GM13977 (cell line): ENCODE results near the gene WNK2.

Source experiments
- DNase-seq: peaks from one replicate; pipeline ENCODE4 v3.0.0; 2012; ENCODE audit warnings: low spot score
- in situ Hi-C: fragments of 300-500 bp; cut with MboI; formaldehyde crosslinking; loops from one replicate; pipeline ENCODE4 v1.12.0; 2022; ENCODE audit warnings: low sequenced_read_pairs, low pct_unique_long_range_greater_than_20kb, mixed read lengths, inconsistent platforms; ENCODE audit not compliant: unreplicated experiment
- TF ChIP-seq, protein P1 (sequence below): IDR thresholded peaks from 2 replicates; pipeline ENCODE4 v1.5.1; 2012; ENCODE audit warnings: mild to moderate bottlenecking, control low read depth; ENCODE audit not compliant: insufficient read depth; ENCODE audit errors: extremely low read depth, missing control alignments

Gene WNK2

DNA sequence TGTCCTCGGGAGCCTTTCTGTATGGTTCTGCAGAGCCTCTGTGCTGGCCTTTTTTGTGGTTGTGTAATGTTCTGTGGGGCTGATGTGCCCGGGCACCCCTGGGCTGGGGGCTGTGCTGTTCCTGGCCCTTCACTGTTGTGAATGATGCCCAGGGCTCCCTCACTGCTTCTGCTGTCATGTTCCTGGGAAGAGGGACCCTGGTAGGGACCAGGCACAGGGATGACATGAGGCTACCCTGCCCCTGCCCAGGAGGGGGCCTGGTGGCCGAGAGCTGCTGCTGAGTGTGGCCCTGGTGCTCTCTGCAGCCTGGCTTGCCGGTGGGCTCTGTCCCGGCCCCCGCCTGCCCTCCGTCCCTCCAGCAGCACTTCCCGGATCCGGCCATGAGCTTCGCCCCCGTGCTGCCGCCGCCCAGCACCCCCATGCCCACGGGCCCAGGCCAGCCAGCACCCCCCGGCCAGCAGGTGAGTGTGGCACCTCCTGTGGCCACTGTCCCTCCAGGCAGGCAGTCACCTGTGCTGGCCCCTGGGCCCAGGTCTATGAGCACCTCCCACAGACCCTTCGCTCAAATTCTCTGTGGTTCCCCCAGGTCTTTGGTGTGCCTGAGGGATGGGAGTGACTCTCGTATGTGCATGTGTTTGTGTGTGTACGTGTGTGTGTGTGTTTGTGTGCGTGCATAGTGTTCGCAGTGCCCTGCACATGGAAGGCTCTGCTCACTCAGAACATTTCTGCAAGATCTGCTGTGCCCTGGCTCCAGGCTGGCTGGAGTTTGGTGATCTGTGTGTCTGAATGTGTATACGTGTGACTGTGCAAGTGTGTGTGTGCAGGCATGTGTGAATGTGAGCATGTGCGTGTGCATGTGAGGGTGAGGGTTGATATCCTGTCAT is 72.3 kb downstream of the WNK2 start:
- DNase-seq: no peak
- in situ Hi-C loops: no loop called here
- TF ChIP-seq, protein P1, sequence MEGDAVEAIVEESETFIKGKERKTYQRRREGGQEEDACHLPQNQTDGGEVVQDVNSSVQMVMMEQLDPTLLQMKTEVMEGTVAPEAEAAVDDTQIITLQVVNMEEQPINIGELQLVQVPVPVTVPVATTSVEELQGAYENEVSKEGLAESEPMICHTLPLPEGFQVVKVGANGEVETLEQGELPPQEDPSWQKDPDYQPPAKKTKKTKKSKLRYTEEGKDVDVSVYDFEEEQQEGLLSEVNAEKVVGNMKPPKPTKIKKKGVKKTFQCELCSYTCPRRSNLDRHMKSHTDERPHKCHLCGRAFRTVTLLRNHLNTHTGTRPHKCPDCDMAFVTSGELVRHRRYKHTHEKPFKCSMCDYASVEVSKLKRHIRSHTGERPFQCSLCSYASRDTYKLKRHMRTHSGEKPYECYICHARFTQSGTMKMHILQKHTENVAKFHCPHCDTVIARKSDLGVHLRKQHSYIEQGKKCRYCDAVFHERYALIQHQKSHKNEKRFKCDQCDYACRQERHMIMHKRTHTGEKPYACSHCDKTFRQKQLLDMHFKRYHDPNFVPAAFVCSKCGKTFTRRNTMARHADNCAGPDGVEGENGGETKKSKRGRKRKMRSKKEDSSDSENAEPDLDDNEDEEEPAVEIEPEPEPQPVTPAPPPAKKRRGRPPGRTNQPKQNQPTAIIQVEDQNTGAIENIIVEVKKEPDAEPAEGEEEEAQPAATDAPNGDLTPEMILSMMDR: no peak

DNA sequence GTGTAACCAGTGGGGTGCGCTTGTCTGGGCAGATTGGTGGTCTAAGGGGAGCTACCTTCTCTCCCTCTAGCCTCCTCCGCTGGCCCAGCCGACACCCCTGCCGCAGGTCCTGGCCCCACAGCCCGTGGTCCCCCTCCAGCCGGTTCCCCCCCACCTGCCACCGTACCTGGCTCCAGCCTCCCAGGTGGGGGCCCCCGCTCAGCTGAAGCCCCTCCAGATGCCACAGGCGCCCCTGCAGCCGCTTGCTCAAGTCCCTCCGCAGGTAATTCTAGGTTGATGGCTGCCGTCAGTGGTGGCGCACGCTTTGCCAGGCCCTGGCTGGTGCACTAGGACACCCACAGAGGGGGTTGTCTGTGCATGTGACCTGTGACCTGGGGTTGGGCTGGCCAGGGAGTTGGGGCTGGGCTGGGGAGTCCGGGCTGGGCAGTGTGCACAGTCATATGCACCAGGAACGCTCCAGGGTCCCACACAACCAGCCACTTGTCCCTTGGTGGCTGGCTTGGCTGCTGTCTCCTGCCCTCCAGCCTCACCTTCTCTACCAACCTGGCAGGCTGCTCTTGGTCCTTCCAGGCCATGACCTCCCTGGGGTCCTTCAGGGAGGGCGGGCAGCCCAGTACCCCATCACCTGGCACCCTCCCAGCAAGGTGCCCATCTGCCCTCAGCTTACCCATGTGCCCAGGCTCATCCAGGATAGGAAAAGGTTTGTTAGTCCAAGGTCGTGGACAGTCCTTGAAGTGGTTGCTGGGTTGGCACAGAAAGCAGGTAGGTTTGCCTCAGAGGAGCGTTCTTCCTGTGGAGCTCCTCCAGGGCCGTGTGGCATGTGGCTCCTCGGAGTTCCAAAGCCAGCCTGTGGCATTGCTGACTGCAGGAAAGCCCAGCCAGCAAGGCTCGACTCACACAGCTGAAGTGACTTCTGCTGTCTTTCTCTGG is 73.2 kb downstream of the WNK2 start:
- no peak for DNase-seq
- in situ Hi-C loops: no loop called here

DNA sequence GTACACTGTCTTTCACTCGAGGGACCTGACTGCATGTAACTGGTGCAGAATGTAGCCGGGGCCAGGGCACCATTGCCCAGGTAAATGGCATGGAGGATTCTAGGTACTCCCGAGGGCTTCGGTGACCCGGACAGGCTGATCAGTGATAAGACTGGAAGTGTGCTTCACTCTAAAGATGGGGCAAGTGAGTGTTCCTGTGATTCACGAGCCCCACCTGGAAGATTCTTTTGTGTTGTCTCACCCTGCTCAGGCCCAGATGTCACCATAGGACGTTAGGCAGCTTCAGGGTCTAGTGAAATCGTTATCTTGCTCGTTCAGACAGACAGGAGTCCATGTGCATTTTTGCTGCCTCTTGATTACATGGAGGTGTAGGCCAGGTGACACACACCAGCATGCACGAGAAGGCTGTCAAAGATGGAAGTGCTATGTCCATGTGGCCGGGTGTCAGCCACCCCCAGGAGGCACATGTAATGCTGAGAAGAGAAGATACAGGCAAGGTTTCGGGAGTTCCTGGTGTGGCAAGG is 73.9 kb downstream of the WNK2 start:
- TF ChIP-seq, protein P1: no peak
- DNase-seq: no peak
- in situ Hi-C loops: no loop called here

More for the DNA sequence above, 73.2 kb downstream of the WNK2 start:
- TF ChIP-seq, protein P1: no peak

DNA sequence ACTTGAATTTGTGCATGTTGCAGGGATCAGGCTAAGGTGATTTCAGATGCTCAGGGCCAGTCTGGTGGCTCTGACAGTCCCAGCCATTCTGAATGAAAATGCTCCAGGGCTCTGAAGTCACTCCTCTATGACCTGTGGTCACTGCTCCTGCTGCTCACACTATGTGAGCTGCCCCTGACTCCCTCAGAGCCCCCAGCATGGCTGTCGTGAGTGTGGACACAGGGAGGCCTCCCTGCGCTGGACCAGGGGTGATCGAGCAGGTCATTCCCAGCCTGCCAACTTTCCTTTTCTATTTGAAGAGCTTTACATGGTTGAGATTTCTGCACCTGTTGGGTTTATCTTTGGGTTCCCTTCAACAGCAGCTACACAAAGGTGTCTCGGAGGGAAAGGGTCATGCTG is 74.5 kb downstream of the WNK2 start:
- TF ChIP-seq, protein P1: no peak
- in situ Hi-C loops: no loop called here
- DNase-seq: no peak

DNA sequence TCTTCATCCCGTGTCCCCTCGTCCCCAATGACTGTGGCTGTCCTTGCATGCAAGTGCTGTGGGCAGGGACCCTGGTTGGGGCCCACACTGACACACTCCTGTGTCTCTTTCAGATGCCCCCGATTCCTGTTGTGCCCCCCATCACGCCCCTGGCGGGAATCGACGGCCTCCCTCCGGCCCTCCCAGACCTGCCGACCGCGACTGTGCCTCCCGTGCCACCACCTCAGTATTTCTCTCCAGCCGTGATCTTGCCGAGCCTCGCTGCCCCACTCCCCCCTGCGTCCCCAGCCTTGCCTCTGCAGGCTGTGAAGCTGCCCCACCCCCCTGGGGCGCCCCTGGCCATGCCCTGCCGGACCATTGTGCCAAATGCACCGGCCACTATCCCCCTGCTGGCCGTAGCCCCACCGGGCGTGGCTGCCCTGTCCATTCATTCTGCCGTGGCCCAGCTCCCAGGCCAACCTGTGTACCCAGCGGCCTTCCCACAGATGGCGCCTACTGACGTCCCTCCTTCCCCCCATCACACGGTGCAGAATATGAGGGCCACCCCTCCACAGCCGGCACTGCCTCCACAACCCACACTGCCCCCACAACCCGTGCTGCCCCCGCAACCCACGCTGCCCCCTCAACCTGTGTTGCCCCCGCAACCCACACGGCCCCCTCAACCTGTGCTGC is 75.0 kb downstream of the WNK2 start:
- in situ Hi-C loops: no loop called here
- DNase-seq: no peak
- TF ChIP-seq, protein P1: no peak

DNA sequence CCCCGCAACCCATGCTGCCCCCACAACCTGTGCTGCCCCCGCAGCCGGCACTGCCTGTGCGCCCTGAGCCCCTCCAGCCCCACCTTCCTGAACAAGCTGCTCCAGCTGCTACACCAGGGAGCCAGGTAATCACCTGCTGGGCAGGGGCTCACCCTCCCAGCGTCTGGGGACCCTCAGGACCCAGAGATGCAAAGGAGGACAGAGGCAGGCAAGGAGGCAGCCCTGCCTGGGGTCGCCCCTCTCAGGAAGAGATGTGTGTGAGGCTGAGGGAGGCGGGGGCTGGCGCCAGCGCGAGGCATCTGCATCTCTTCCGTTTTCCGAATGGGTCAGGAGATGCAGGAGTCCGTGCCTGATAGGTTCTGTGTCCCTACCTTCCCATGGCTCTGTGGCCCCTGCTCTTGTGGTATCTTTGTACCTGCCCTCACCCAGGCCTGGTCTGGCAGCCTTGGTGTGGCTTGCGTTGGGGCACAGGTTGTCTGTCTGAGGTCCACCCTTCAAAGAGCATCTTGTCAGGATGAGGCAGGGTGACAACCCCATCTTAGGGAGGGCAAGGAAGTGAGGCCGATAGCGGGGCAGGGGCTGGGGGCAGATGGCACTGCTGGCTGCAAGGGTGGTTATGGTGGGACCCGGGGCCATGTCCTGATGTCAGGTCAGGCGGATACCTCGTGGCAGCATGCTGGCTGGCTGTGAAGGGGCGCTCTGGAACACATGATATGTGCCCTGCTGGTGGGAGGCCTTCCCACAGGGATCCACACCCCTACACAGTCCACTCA is 75.7 kb downstream of the WNK2 start:
- in situ Hi-C loops: no loop called here
- DNase-seq: no peak
- TF ChIP-seq, protein P1: no peak
